A549 (cell line): ENCODE data around the gene UXT. TPM values are rescaled to one million over a fixed set of nuclear protein-coding genes. Genes with fewer than 3 reads are reported as not detected.
"Not testable (repeated sequence)": the region's sequence is repeated elsewhere in the genome, so short reads cannot be mapped to it uniquely, and the experiment has no call there.

Experiments used
- ATAC-seq, 2 experiments: fragments of 200-7000 bp in 1 of 2; fragments of >200 bp in 1 of 2; cut with Nextera tagmentation in 1 of 2; cut with Tn5 transposase in 1 of 2; 3 replicates each; pipeline versions ENCODE4 v1.8.0 to v1.9.1; 2018 to 2020; ENCODE audit warnings: mild to moderate bottlenecking in 1 of 2, moderate library complexity in 1 of 2
- CTCF ChIA-PET: fragments of 300-600 bp; sonication (Branson Sonifier 250); formaldehyde crosslinking; extraction: SDS; loops from one replicate; lab custom pipeline; 2021; ENCODE audit warnings: antibody characterized with exemption, inconsistent platforms; lab: Yijun Ruan, JAX
- POLR2A ChIA-PET: fragments of 350-600 bp; formaldehyde crosslinking; extraction: SDS; loops from one replicate; lab custom pipeline; 2021; ENCODE audit warnings: antibody characterized with exemption, inconsistent platforms; lab: Yijun Ruan, JAX
- DNase-seq, 2 experiments: peaks; one replicate each; pipeline versions ENCODE4 v3.0.0 to v3.0.0-alpha.2; 2011 to 2016; ENCODE audit warnings: low read depth in 1 of 2, low spot score in 1 of 2
- FAIRE-seq: peaks from 2 replicates; lab custom pipeline; 2011; peaks lifted over from hg19 to GRCh38; lab: Jason Lieb, UNC
- H3K27ac ChIP-seq, 2 experiments: fragments of >200 bp; sonication (Bioruptor Twin); formaldehyde crosslinking; 3 replicates each; pipeline ENCODE4 v1.5.1; 2016 to 2017
- H3K4me1 ChIP-seq: fragments of >200 bp; sonication (Bioruptor Twin); formaldehyde crosslinking; 3 replicates; pipeline ENCODE4 v1.6.1; 2016
- H3K4me2 ChIP-seq: fragments of >200 bp; sonication (Bioruptor Twin); formaldehyde crosslinking; 3 replicates; pipeline ENCODE4 v1.6.1; 2016
- H3K4me3 ChIP-seq: fragments of >200 bp; sonication (Bioruptor Twin); formaldehyde crosslinking; 3 replicates; pipeline ENCODE4 v1.5.1; 2016
- H3K9me3 ChIP-seq: fragments of >200 bp; sonication (Bioruptor Twin); formaldehyde crosslinking; 3 replicates; pipeline ENCODE4 v1.6.1; 2016
- ATOH8 ChIP-seq: fragments of 250-450 bp; sonication (Bioruptor Pico); IDR thresholded peaks from 2 replicates; pipeline ENCODE4 v1.5.0; 2020; ENCODE audit warnings: low read depth, mild to moderate bottlenecking, moderate library complexity
- CBX8 ChIP-seq: fragments of 200-600 bp; sonication (generic); IDR thresholded peaks from 2 replicates; pipeline ENCODE4 v1.6.1; 2016
- CHD2 ChIP-seq: fragments of 150-350 bp; IDR thresholded peaks from 2 replicates; pipeline ENCODE4 v1.6.1; 2014; ENCODE audit warnings: low read length; ENCODE audit not compliant: partially characterized antibody
- E2F6 ChIP-seq: IDR thresholded peaks from 2 replicates; pipeline ENCODE4 v1.6.1; 2012; ENCODE audit warnings: low read depth, borderline replicate concordance
- EHMT2 ChIP-seq: fragments of 200-600 bp; sonication (generic); IDR thresholded peaks from 2 replicates; pipeline ENCODE4 v1.6.1; 2016; ENCODE audit warnings: antibody characterized with exemption, low read depth, mild to moderate bottlenecking, moderate library complexity
- ELK1 ChIP-seq: fragments of 150-350 bp; IDR thresholded peaks from 2 replicates; pipeline ENCODE4 v1.6.1; 2014; ENCODE audit warnings: low read depth, mild to moderate bottlenecking, low read length
- FOXS1 ChIP-seq: fragments of 250-450 bp; sonication (Bioruptor Pico); IDR thresholded peaks from 2 replicates; pipeline ENCODE4 v1.5.0; 2020; ENCODE audit warnings: mild to moderate bottlenecking, moderate library complexity
- HOXA7 ChIP-seq: fragments of 250-450 bp; sonication (Bioruptor Pico); IDR thresholded peaks from 2 replicates; pipeline ENCODE4 v1.5.0; 2020; ENCODE audit warnings: mild to moderate bottlenecking, moderate library complexity
- HOXB5 ChIP-seq: fragments of 250-450 bp; sonication (Bioruptor Pico); IDR thresholded peaks from 2 replicates; pipeline ENCODE4 v1.5.0; 2020; ENCODE audit warnings: mild to moderate bottlenecking, moderate library complexity
- MAX ChIP-seq: IDR thresholded peaks from 2 replicates; pipeline ENCODE4 v1.6.1; 2012
- MYC ChIP-seq: IDR thresholded peaks from 2 replicates; pipeline ENCODE4 v1.6.1; 2012; ENCODE audit warnings: mild to moderate bottlenecking, inconsistent platforms, low read length, improper control_type of control experiment, borderline replicate concordance
- NFE2L2 ChIP-seq: fragments of 150-350 bp; conservative IDR thresholded peaks from 2 replicates; pipeline ENCODE4 v1.6.1; 2014; ENCODE audit warnings: low read length
- NR3C1 ChIP-seq: fragments of >200 bp; sonication (Bioruptor Twin); formaldehyde crosslinking; IDR thresholded peaks from 3 replicates; pipeline ENCODE4 v1.6.1; 2017
- PHF8 ChIP-seq: fragments of 200-600 bp; sonication (generic); IDR thresholded peaks from 2 replicates; pipeline ENCODE4 v1.6.1; 2016; ENCODE audit warnings: low read depth, mild to moderate bottlenecking, antibody characterized with exemption, moderate library complexity, borderline replicate concordance
- POLR2AphosphoS2 ChIP-seq: conservative IDR thresholded peaks from 2 replicates; pipeline ENCODE4 v1.6.1; 2012; ENCODE audit warnings: low read length, improper control_type of control experiment, inconsistent platforms
- RAD21 ChIP-seq, 2 experiments: fragments of >200 bp in 1 of 2; sonication (Bioruptor Twin) in 1 of 2; formaldehyde crosslinking in 1 of 2; IDR thresholded peaks in 1 of 2; conservative IDR thresholded peaks in 1 of 2; 2 replicates in 1 of 2; 3 replicates in 1 of 2; pipeline ENCODE4 v1.6.1; 2012 to 2018; ENCODE audit warnings: inconsistent platforms in 1 of 2
- RARB ChIP-seq: fragments of 250-450 bp; sonication (Bioruptor Pico); IDR thresholded peaks from 2 replicates; pipeline ENCODE4 v1.8.0; 2021; ENCODE audit warnings: mild to moderate bottlenecking, moderate library complexity
- RNF2 ChIP-seq: fragments of 200-600 bp; sonication (generic); IDR thresholded peaks from 2 replicates; pipeline ENCODE4 v1.6.1; 2016; ENCODE audit warnings: low read depth, mild to moderate bottlenecking, antibody characterized with exemption, moderate library complexity, borderline replicate concordance
- SREBF2 ChIP-seq: fragments of 450-650 bp; IDR thresholded peaks from 2 replicates; pipeline ENCODE4 v1.6.1; 2014; ENCODE audit warnings: mild to moderate bottlenecking, moderate library complexity
- ZFP36 ChIP-seq: fragments of 450-650 bp; IDR thresholded peaks from 2 replicates; pipeline ENCODE4 v1.6.1; 2014; ENCODE audit warnings: borderline replicate concordance; ENCODE audit not compliant: partially characterized antibody
- ZSCAN20 ChIP-seq: fragments of 250-450 bp; sonication (Bioruptor Pico); IDR thresholded peaks from 2 replicates; pipeline ENCODE4 v1.8.0; 2022; ENCODE audit warnings: mild to moderate bottlenecking, moderate library complexity
- whole genome bisulfite sequencing: methylation state at CpG from one replicate; pipeline ENCODE4 v1.1.6; 2017; ENCODE audit errors: missing lambda C conversion rate; 5-methylcytosine and 5-hydroxymethylcytosine counted together
- polyA plus RNA-seq, 4 experiments: library from polyadenylated mRNA; depleted of rRNA in 3 of 4; stranded (reverse); fragments of >200 nt; fragmentation: RNase III in 1 of 4; extraction: RNeasy Plus Mini Kit Qiagen cat#74134 plus additional on column Dnase treatment in 1 of 4; gene quantifications; 2 replicates in 3 of 4; 3 replicates in 1 of 4; pipeline ENCODE4 v1.2.3, GENCODE V29; 2011 to 2017

Gene UXT
- polyA plus RNA-seq, 2 of the 4 experiments (the other 2 are of a cell fraction) = 172 to 175 TPM

- TF ChIP-seq SREBF2 (no peak), ELK1 (no peak), MAX (no peak), HOXB5 (CRISPR knock-in tag) (no peak), RNF2 (no peak), NFE2L2 (no peak), RAD21 (conservative IDR thresholded peaks at IDR 0.05 in 1 of 2, IDR thresholded peaks at IDR 0.05 in 1 of 2) (no peak), ATOH8 (CRISPR knock-in tag) (no peak), FOXS1 (CRISPR knock-in tag) (no peak), POLR2AphosphoS2 (no peak), NR3C1 (no peak), ZFP36 (no peak), E2F6 (no peak)
- no peak for ATAC-seq
- no peak for DNase-seq
- FAIRE-seq = peak; percentile 28
- no peaks in the 10 kb centered on the region for H3K9me3 ChIP-seq
- H3K27ac ChIP-seq = no peak overlapping the region
- POLR2A ChIA-PET = no interaction called here
- H3K4me2 ChIP-seq = no peak overlapping the region
- WGBS = 0% methylated on average over 3 of the region's 3 CpGs
- no peaks in the 10 kb centered on the region for H3K4me1 ChIP-seq
- CTCF ChIA-PET = no interaction called here
- H3K4me3 ChIP-seq = no peak overlapping the region
Measured at GRCh38 chrX:47683829-47684205, 24.8 kb upstream of the UXT start.

GRCh38 chrX:47683184-47683828 is 24.3 kb upstream of the UXT start:
- no peaks in the 10 kb centered on the region for H3K4me1 ChIP-seq
- H3K4me2 ChIP-seq = no peak overlapping the region
- 24% methylated on average over 12 of the region's 14 CpGs for WGBS
- TF ChIP-seq MYC (no peak), EHMT2 (no peak), HOXA7 (CRISPR knock-in tag) (no peak), CHD2 (no peak), PHF8 (no peak), RARB (CRISPR knock-in tag) (no peak), ZSCAN20 (CRISPR knock-in tag) (no peak), CBX8 (no peak), ELK1 (no peak), RNF2 (no peak)
- TF ChIP-seq, all 56 proteins: peak for 0
- CTCF ChIA-PET = no interaction called here
- POLR2A ChIA-PET = no interaction called here
- FAIRE-seq (no peak), ATAC-seq (no peak), DNase-seq (no peak)
- H3K9me3 ChIP-seq = no peaks in the 10 kb centered on the region
- no peak overlapping the region for H3K4me3 ChIP-seq
- H3K27ac ChIP-seq = no peak overlapping the region

GRCh38 chrX:47675959-47676859 is 17.2 kb upstream of the UXT start:
- H3K9me3 ChIP-seq, ATAC-seq, CTCF ChIA-PET, H3K4me3 ChIP-seq, H3K4me2 ChIP-seq, H3K4me1 ChIP-seq, DNase-seq, FAIRE-seq, H3K27ac ChIP-seq, POLR2A ChIA-PET: not testable (repeated sequence)
- WGBS = 23% methylated on average over 7 of the region's 7 CpGs
